HL-60 (cell line): Measurements from ENCODE around the gene CCL11.

Experiments
- DNase-seq, 2 experiments: peaks; one replicate each; pipeline ENCODE4 v3.0.0-alpha.2; 2010 to 2020; ENCODE audit warnings: low read depth in 1 of 2, low spot score in 1 of 2
- H3K27ac ChIP-seq: fragments of 250-450 bp; sonication (Bioruptor Pico); replicated peaks from 2 replicates; pipeline ENCODE4 v1.5.1; 2020; ENCODE audit warnings: mild to moderate bottlenecking, moderate library complexity
- H3K27me3 ChIP-seq: fragments of 250-450 bp; sonication (Bioruptor Pico); 2 replicates; pipeline ENCODE4 v1.5.1; 2021; ENCODE audit warnings: mild to moderate bottlenecking, moderate library complexity; ENCODE audit not compliant: insufficient read depth, poor library complexity, severe bottlenecking
- H3K4me3 ChIP-seq: replicated peaks from 2 replicates; pipeline ENCODE4 v1.5.1; 2011; ENCODE audit warnings: mild to moderate bottlenecking, control low read depth, low read length; ENCODE audit not compliant: insufficient read depth
- CTCF ChIP-seq: IDR thresholded peaks from one replicate; pipeline ENCODE4 v1.5.1; 2011; ENCODE audit warnings: low read length, control low read depth, inconsistent platforms; ENCODE audit not compliant: insufficient read depth
- GABPA ChIP-seq: IDR thresholded peaks from 2 replicates; pipeline ENCODE4 v1.6.1; 2012; ENCODE audit warnings: low read depth
- POLR2AphosphoS5 ChIP-seq: IDR thresholded peaks from 2 replicates; pipeline ENCODE4 v1.6.1; 2012; ENCODE audit warnings: low read depth
- REST ChIP-seq: IDR thresholded peaks from 2 replicates; pipeline ENCODE4 v1.6.1; 2012; ENCODE audit warnings: low read depth; ENCODE audit not compliant: insufficient replicate concordance
- SPI1 ChIP-seq: IDR thresholded peaks from 2 replicates; pipeline ENCODE4 v1.6.1; 2012; ENCODE audit warnings: low read depth, mild to moderate bottlenecking, borderline replicate concordance

The CCL11 gene

GRCh38 chr17:34283571-34283970 is 2.0 kb upstream of the CCL11 start:
- Histone ChIP-seq H3K4me3 (no peak overlapping the region), H3K27me3 (no peaks in the 10 kb centered on the region), H3K27ac (no peak overlapping the region)
- no peak for TF ChIP-seq REST
- TF ChIP-seq SPI1 = no peak
- TF ChIP-seq GABPA = no peak
- TF ChIP-seq CTCF = no peak
- TF ChIP-seq POLR2AphosphoS5 = no peak
- DNase-seq = no peak

- no peak for TF ChIP-seq POLR2AphosphoS5
- TF ChIP-seq REST = no peak
- TF ChIP-seq SPI1 = no peak
- TF ChIP-seq CTCF = no peak
- no peak for TF ChIP-seq GABPA
- DNase-seq = no peak
- Histone ChIP-seq H3K27me3 (no peaks in the 10 kb centered on the region), H3K4me3 (no peak overlapping the region), H3K27ac (no peak overlapping the region)
Observed at GRCh38 chr17:34287875-34288274, 2.3 kb downstream of the CCL11 start.

- DNase-seq = no peak
- Histone ChIP-seq H3K27me3 (no peaks in the 10 kb centered on the region), H3K4me3 (no peak overlapping the region), H3K27ac (no peak overlapping the region)
- no peak for TF ChIP-seq GABPA
- TF ChIP-seq SPI1 = no peak
- no peak for TF ChIP-seq POLR2AphosphoS5
- TF ChIP-seq CTCF = no peak
- TF ChIP-seq REST = no peak
Observed at GRCh38 chr17:34290586-34290985, 5.0 kb downstream of the CCL11 start.
